Astrocyte (in vitro differentiated cells and primary cell): Measurements from ENCODE around the gene CDKN1C. TPM values are rescaled to one million over a fixed set of nuclear protein-coding genes. Genes with fewer than 3 reads are reported as not detected.

Source experiments
- DNase-seq: peaks from one replicate; pipeline ENCODE4 v3.0.0-alpha.2; 2010; ENCODE audit warnings: low read depth
- FAIRE-seq: peaks from 2 replicates; lab custom pipeline; 2011; peaks lifted over from hg19 to GRCh38; lab: Jason Lieb, UNC
- H2AFZ ChIP-seq: 2 replicates; pipeline ENCODE4 v1.6.0; 2012; ENCODE audit warnings: low read depth, low read length, inconsistent platforms
- H3K27ac ChIP-seq: 2 replicates; pipeline ENCODE4 v1.5.1; 2011; ENCODE audit warnings: low read depth, low read length, inconsistent platforms
- H3K27me3 ChIP-seq: 2 replicates; pipeline ENCODE4 v1.6.0; 2011; ENCODE audit warnings: low read length, inconsistent platforms; ENCODE audit not compliant: insufficient read depth
- H3K36me3 ChIP-seq: 2 replicates; pipeline ENCODE4 v1.5.1; 2011; ENCODE audit warnings: low read length, inconsistent platforms; ENCODE audit not compliant: insufficient read depth
- H3K4me1 ChIP-seq: 2 replicates; pipeline ENCODE4 v1.5.1; 2011; ENCODE audit warnings: low read length, inconsistent platforms; ENCODE audit not compliant: insufficient read depth
- H3K4me2 ChIP-seq: 2 replicates; pipeline ENCODE4 v1.6.0; 2012; ENCODE audit warnings: low read length, inconsistent platforms
- H3K4me3 ChIP-seq: 2 replicates; pipeline ENCODE4 v1.5.1; 2011; ENCODE audit warnings: low read depth, mild to moderate bottlenecking, low read length, inconsistent platforms; ENCODE audit not compliant: insufficient read depth
- H3K79me2 ChIP-seq: 2 replicates; pipeline ENCODE4 v1.6.0; 2012; ENCODE audit warnings: mild to moderate bottlenecking, low read length, inconsistent platforms; ENCODE audit not compliant: insufficient read depth
- H3K9ac ChIP-seq: 2 replicates; pipeline ENCODE4 v1.6.0; 2012; ENCODE audit warnings: mild to moderate bottlenecking, low read length, inconsistent platforms
- H3K9me3 ChIP-seq: 2 replicates; pipeline ENCODE4 v1.5.1; 2012; ENCODE audit warnings: low read depth, mild to moderate bottlenecking, low read length, inconsistent platforms; ENCODE audit not compliant: insufficient read depth
- H4K20me1 ChIP-seq: 2 replicates; pipeline ENCODE4 v1.6.0; 2012; ENCODE audit warnings: low read length, inconsistent platforms; ENCODE audit not compliant: insufficient read depth
- H3K27ac Mint-ChIP-seq: one replicate; pipeline ENCODE4 v1.8.0; 2021; ENCODE audit warnings: mild to moderate bottlenecking, mixed read lengths; ENCODE audit not compliant: unreplicated experiment
- H3K27me3 Mint-ChIP-seq: one replicate; pipeline ENCODE4 v1.8.0; 2021; ENCODE audit warnings: low read depth, mixed read lengths; ENCODE audit not compliant: unreplicated experiment
- H3K36me3 Mint-ChIP-seq: one replicate; pipeline ENCODE4 v1.8.0; 2021; ENCODE audit warnings: low read depth, mixed read lengths; ENCODE audit not compliant: unreplicated experiment
- H3K4me1 Mint-ChIP-seq: one replicate; pipeline ENCODE4 v1.8.0; 2021; ENCODE audit warnings: low read depth, mixed read lengths; ENCODE audit not compliant: unreplicated experiment
- H3K4me3 Mint-ChIP-seq: one replicate; pipeline ENCODE4 v1.8.0; 2021; ENCODE audit warnings: mild to moderate bottlenecking, moderate library complexity, mixed read lengths; ENCODE audit not compliant: unreplicated experiment
- H3K9me3 Mint-ChIP-seq: one replicate; pipeline ENCODE4 v1.8.0; 2021; ENCODE audit warnings: mild to moderate bottlenecking, mixed read lengths; ENCODE audit not compliant: unreplicated experiment
- EZH2 ChIP-seq: IDR thresholded peaks from 2 replicates; pipeline ENCODE4 v1.6.1; 2012; ENCODE audit warnings: mild to moderate bottlenecking, low read length, inconsistent platforms; ENCODE audit not compliant: insufficient read depth
- total RNA-seq: library from RNA; stranded (reverse); gene quantifications from 2 replicates; pipeline ENCODE4 v1.2.1, GENCODE V29; 2021
- TF ChIP-seq, protein P1 (sequence below): IDR thresholded peaks from 2 replicates; pipeline ENCODE4 v1.5.1; 2011; ENCODE audit warnings: low read depth, mild to moderate bottlenecking, inconsistent platforms, low read length, moderate library complexity; ENCODE audit not compliant: insufficient read depth

The CDKN1C gene
- total RNA-seq, 1 donor from 2014 or later = 7.5 TPM

DNA sequence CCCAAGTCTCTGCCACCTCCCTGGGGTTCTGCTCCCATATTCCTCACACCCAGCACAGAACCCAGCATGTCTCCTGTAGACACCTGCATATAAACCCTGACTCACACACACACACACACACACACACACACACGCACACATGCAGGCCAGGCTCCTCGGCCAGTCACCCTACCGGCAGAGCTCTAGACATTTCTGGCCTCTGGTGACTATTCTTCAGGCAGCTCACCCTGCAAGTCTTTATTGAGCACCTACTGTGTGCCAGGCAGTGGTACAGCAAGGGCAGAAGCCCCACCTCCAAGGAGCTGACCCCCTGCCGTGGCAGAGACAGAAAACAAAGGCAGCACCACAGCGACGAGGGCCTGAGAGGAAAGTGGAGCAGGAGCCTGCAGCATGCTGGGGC is 50.3 kb downstream of the CDKN1C start:
- H3K27ac ChIP-seq = no peak overlapping the region

DNA sequence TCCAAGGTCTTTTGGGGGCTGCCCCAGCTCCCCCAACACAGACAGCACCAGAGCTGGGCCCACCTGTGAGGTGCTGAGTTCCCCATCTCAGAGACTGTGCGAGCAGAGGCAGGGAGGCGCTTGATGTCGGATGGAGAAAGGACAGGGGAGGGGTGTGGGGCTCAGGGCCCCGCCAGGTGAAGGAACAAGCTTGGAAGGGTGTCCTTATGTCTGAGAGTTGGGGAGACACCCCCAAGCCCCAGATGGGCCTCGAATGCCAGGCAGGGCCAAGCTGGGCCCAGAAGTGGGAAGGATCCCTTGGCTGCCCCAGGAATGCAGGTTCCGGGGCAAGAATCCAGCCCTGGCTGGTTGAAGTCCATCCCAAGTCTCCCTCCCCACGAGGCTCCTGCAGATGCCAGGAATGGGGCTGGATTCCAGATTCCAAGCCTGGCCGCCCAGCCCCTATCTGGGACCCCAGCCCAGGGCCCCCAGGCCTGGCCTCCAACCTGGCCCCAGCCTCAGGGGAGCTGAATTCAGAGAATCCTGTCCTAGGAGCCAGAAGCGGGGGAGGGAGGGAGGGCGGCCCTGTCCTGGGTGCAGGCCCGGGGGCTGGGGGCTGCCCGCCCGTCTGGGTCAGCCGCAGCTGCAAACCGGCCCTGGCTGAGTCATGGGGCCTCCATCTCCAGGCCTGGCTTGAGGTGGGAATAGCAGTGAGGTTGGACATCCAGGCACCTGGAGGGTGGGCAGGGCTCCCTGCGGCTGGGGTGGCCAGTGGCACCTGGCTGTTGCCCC is 50.9 kb downstream of the CDKN1C start:
- Histone ChIP-seq H3K4me3 (no peak overlapping the region), H2AFZ (no peak overlapping the region), H3K79me2 (no peaks in the 10 kb centered on the region), H3K27ac (no peak overlapping the region), H3K36me3 (no peaks in the 10 kb centered on the region), H3K4me1 (no peaks in the 10 kb centered on the region), H3K4me2 (no peak overlapping the region), H3K27me3 (no peaks in the 10 kb centered on the region), H3K9me3 (peaks cover 2% of the 10 kb centered on the region), H4K20me1 (no peaks in the 10 kb centered on the region), H3K9ac (no peak overlapping the region)
- Mint-ChIP-seq H3K4me1 (peaks cover 24% of the 10 kb centered on the region), H3K27me3 (peaks cover 20% of the 10 kb centered on the region), H3K36me3 (no peaks in the 10 kb centered on the region), H3K27ac (no peak overlapping the region), H3K9me3 (peaks cover 1% of the 10 kb centered on the region), H3K4me3 (no peak overlapping the region)
- DNase-seq (no peak), FAIRE-seq (no peak)
- TF ChIP-seq, protein P1, sequence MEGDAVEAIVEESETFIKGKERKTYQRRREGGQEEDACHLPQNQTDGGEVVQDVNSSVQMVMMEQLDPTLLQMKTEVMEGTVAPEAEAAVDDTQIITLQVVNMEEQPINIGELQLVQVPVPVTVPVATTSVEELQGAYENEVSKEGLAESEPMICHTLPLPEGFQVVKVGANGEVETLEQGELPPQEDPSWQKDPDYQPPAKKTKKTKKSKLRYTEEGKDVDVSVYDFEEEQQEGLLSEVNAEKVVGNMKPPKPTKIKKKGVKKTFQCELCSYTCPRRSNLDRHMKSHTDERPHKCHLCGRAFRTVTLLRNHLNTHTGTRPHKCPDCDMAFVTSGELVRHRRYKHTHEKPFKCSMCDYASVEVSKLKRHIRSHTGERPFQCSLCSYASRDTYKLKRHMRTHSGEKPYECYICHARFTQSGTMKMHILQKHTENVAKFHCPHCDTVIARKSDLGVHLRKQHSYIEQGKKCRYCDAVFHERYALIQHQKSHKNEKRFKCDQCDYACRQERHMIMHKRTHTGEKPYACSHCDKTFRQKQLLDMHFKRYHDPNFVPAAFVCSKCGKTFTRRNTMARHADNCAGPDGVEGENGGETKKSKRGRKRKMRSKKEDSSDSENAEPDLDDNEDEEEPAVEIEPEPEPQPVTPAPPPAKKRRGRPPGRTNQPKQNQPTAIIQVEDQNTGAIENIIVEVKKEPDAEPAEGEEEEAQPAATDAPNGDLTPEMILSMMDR = no peak
- TF ChIP-seq EZH2 = no peak

More for the DNA sequence above, 50.3 kb downstream of the CDKN1C start:
- no peak overlapping the region for H3K4me3 Mint-ChIP-seq
- peaks cover 25% of the 10 kb centered on the region for H3K27me3 Mint-ChIP-seq
- Histone ChIP-seq H2AFZ (no peak overlapping the region), H4K20me1 (no peaks in the 10 kb centered on the region), H3K4me1 (no peaks in the 10 kb centered on the region), H3K79me2 (no peaks in the 10 kb centered on the region), H3K27me3 (no peaks in the 10 kb centered on the region), H3K4me2 (no peak overlapping the region), H3K36me3 (no peaks in the 10 kb centered on the region), H3K9me3 (no peaks in the 10 kb centered on the region), H3K9ac (no peak overlapping the region), H3K4me3 (no peak overlapping the region)
- no peak for FAIRE-seq
- peak; percentile 58 for DNase-seq
- peak overlapping the region; percentile 53 for H3K27ac Mint-ChIP-seq
- H3K36me3 Mint-ChIP-seq = no peaks in the 10 kb centered on the region
- H3K9me3 Mint-ChIP-seq = peaks cover 1% of the 10 kb centered on the region
- TF ChIP-seq, protein P1 = no peak
- no peak for TF ChIP-seq EZH2
- H3K4me1 Mint-ChIP-seq = peaks cover 30% of the 10 kb centered on the region

- Histone ChIP-seq H3K27ac (no peak overlapping the region), H3K4me1 (no peaks in the 10 kb centered on the region), H3K36me3 (no peaks in the 10 kb centered on the region), H4K20me1 (no peaks in the 10 kb centered on the region), H3K27me3 (no peaks in the 10 kb centered on the region), H3K9ac (no peak overlapping the region), H3K79me2 (no peaks in the 10 kb centered on the region), H3K4me3 (no peak overlapping the region), H3K4me2 (no peak overlapping the region), H2AFZ (no peak overlapping the region), H3K9me3 (peaks cover 6% of the 10 kb centered on the region)
- Mint-ChIP-seq H3K4me3 (no peak overlapping the region), H3K9me3 (peaks cover 9% of the 10 kb centered on the region), H3K27me3 (peaks cover 17% of the 10 kb centered on the region), H3K4me1 (peaks cover 19% of the 10 kb centered on the region), H3K27ac (peak overlapping the region; percentile 4), H3K36me3 (no peaks in the 10 kb centered on the region)
- DNase-seq = no peak
- no peak for FAIRE-seq
- no peak for TF ChIP-seq EZH2
- TF ChIP-seq, protein P1 = no peak
Measured at GRCh38 chr11:2833716-2834502, 51.7 kb downstream of the CDKN1C start.
